Kidney epithelial cell (primary cell): ENCODE measurements around the gene SRL. TPM values are rescaled to one million over a fixed set of nuclear protein-coding genes. Genes with fewer than 3 reads are reported as not detected.

Experiments used
- DNase-seq: peaks from one replicate; pipeline ENCODE4 v3.0.0-alpha.2; 2010; ENCODE audit warnings: low read depth
- H3K27me3 ChIP-seq: 2 replicates; pipeline ENCODE4 v1.6.0; 2011; ENCODE audit warnings: low read length; ENCODE audit not compliant: control insufficient read depth, insufficient read depth
- H3K36me3 ChIP-seq: 2 replicates; pipeline ENCODE4 v1.5.1; 2011; ENCODE audit warnings: low read length; ENCODE audit not compliant: control insufficient read depth, insufficient read depth
- H3K4me3 ChIP-seq: 2 replicates; pipeline ENCODE4 v1.5.1; 2011; ENCODE audit warnings: low read depth, mild to moderate bottlenecking, control low read depth, low read length
- total RNA-seq: library from RNA; depleted of rRNA; stranded (reverse); fragments of >200 nt; gene quantifications from 2 replicates; pipeline ENCODE4 v1.2.3, GENCODE V29; 2015
- TF ChIP-seq, protein P1 (sequence below): IDR thresholded peaks from 2 replicates; pipeline ENCODE4 v1.5.1; 2011; ENCODE audit warnings: mild to moderate bottlenecking, moderate library complexity, low read length, control low read depth, inconsistent platforms; ENCODE audit not compliant: insufficient read depth, poor library complexity, severe bottlenecking

The SRL gene
- total RNA-seq, 1 donor from 2014 or later, result not detected

DNA sequence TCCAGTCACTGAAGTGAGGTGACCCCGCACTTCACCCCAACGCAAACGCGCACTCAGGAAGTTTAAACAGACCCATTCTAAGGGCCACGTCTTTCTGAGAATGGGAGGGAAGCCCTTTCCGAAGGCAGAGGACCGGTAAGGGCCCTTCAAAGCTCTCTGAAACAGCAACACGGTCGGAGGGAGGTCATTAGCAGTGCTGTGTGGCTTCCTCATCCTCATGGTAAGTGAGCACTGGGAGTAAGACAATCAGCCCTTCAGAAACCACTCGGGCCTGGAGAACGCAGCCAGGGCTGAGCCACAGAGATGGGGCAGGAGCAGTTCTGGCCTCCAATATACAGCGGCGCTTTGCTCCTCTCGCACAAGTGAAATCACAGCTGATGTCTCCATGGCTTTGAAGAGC, 23.7 kb downstream of the SRL start:
- Histone ChIP-seq H3K4me3 (no peak overlapping the region), H3K27me3 (no peaks in the 10 kb centered on the region), H3K36me3 (no peaks in the 10 kb centered on the region)
- TF ChIP-seq, protein P1, sequence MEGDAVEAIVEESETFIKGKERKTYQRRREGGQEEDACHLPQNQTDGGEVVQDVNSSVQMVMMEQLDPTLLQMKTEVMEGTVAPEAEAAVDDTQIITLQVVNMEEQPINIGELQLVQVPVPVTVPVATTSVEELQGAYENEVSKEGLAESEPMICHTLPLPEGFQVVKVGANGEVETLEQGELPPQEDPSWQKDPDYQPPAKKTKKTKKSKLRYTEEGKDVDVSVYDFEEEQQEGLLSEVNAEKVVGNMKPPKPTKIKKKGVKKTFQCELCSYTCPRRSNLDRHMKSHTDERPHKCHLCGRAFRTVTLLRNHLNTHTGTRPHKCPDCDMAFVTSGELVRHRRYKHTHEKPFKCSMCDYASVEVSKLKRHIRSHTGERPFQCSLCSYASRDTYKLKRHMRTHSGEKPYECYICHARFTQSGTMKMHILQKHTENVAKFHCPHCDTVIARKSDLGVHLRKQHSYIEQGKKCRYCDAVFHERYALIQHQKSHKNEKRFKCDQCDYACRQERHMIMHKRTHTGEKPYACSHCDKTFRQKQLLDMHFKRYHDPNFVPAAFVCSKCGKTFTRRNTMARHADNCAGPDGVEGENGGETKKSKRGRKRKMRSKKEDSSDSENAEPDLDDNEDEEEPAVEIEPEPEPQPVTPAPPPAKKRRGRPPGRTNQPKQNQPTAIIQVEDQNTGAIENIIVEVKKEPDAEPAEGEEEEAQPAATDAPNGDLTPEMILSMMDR, result no peak
- DNase-seq, result no peak

GRCh38 chr16:4217204-4218131, 24.4 kb downstream of the SRL start:
- no peak for DNase-seq
- no peaks in the 10 kb centered on the region for H3K36me3 ChIP-seq
- H3K4me3 ChIP-seq, result no peak overlapping the region
- no peaks in the 10 kb centered on the region for H3K27me3 ChIP-seq
- TF ChIP-seq, protein P1, result no peak

DNA sequence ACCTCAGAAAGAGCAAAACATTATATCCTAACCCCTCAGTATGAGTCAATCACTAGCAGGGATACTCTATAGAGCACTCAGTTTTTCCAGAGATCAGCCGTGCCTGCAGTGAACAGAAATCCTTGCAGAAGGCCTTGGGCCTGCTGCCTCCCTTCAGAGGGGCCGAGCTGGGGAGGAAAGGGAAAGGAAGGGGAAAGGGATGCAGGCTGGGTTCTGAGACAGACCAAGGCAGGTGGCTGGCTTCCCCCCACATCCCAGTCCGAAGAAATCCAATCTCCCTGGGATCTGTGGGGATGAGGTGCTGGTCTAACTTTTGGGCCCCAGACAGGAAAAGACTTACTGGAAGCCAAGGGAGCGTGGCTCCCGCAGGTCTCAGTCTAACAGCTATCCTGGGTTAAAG, 25.3 kb downstream of the SRL start:
- Histone ChIP-seq H3K4me3 (no peak overlapping the region), H3K36me3 (no peaks in the 10 kb centered on the region), H3K27me3 (no peaks in the 10 kb centered on the region)
- DNase-seq, result no peak
- TF ChIP-seq, protein P1, result no peak

GRCh38 chr16:4215106-4215505, 26.8 kb downstream of the SRL start:
- TF ChIP-seq, protein P1, result no peak
- Histone ChIP-seq H3K27me3 (no peaks in the 10 kb centered on the region), H3K4me3 (no peak overlapping the region), H3K36me3 (no peaks in the 10 kb centered on the region)
- DNase-seq, result no peak

- DNase-seq, result peak; percentile 92
- no peak overlapping the region for H3K4me3 ChIP-seq
- TF ChIP-seq, protein P1, result no peak
- no peaks in the 10 kb centered on the region for H3K36me3 ChIP-seq
- H3K27me3 ChIP-seq, result no peaks in the 10 kb centered on the region
These were observed 27.7 kb downstream of the SRL start for GRCh38 chr16:4214215-4214621.
